Neural cell (in vitro differentiated cells): Measurements from ENCODE around the gene ROBO1.

Experiments
- EZH2 ChIP-seq: fragments of 200-600, 300-800 bp; shearing (Covaris generic), sonication (generic); IDR thresholded peaks from 2 replicates; pipeline ENCODE4 v1.6.1; 2014; ENCODE audit warnings: antibody characterized with exemption, low read length, borderline replicate concordance, mild to moderate bottlenecking; ENCODE audit not compliant: insufficient read depth, poor library complexity, severe bottlenecking
- MXI1 ChIP-seq: fragments of 450-650 bp; conservative IDR thresholded peaks from 2 replicates; pipeline ENCODE4 v1.6.1; 2014; ENCODE audit warnings: antibody characterized with exemption, mild to moderate bottlenecking; ENCODE audit not compliant: poor library complexity, severe bottlenecking
- POLR2AphosphoS5 ChIP-seq: IDR thresholded peaks from 2 replicates; pipeline ENCODE4 v1.6.1; 2012
- TF ChIP-seq, protein P1 (sequence below): fragments of 450-650 bp; IDR thresholded peaks from 2 replicates; pipeline ENCODE4 v1.5.1; 2014; ENCODE audit warnings: antibody characterized with exemption, mild to moderate bottlenecking, moderate library complexity; ENCODE audit not compliant: poor library complexity, severe bottlenecking

- TF ChIP-seq POLR2AphosphoS5: no peak
- TF ChIP-seq, protein P1, sequence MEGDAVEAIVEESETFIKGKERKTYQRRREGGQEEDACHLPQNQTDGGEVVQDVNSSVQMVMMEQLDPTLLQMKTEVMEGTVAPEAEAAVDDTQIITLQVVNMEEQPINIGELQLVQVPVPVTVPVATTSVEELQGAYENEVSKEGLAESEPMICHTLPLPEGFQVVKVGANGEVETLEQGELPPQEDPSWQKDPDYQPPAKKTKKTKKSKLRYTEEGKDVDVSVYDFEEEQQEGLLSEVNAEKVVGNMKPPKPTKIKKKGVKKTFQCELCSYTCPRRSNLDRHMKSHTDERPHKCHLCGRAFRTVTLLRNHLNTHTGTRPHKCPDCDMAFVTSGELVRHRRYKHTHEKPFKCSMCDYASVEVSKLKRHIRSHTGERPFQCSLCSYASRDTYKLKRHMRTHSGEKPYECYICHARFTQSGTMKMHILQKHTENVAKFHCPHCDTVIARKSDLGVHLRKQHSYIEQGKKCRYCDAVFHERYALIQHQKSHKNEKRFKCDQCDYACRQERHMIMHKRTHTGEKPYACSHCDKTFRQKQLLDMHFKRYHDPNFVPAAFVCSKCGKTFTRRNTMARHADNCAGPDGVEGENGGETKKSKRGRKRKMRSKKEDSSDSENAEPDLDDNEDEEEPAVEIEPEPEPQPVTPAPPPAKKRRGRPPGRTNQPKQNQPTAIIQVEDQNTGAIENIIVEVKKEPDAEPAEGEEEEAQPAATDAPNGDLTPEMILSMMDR: no peak
- no peak for TF ChIP-seq MXI1
- no peak for TF ChIP-seq EZH2
Measured at GRCh38 chr3:78809966-78810365, 957.8 kb downstream of the ROBO1 start.
